HG03097 (cell line): ENCODE results near the gene GALNT15.

Source experiments
- ATAC-seq: cut with Tn5 transposase; IDR thresholded peaks from one replicate; pipeline ENCODE4 v1.9.1; 2021; ENCODE audit not compliant: unreplicated experiment, low FRiP score

GALNT15 gene

DNA sequence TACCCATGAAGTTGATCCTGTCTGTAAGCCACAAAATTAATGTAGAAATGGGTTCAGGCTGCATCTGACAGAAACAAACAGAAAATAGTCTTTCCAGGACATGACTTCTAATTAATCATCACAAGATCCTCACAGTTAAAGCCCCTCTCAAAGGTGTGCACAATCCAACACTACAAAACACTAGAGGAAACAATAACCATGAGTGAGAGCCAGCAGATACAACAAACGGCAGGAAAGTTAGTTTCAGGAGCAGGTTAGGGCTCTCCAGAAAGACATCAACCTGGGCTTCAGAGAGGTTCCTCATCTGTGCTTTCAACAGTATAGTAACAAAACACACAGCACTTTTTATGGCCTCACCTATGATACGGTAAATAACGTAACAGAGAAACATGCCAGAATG, 47.5 kb downstream of the GALNT15 start:
- ATAC-seq = no peak

DNA sequence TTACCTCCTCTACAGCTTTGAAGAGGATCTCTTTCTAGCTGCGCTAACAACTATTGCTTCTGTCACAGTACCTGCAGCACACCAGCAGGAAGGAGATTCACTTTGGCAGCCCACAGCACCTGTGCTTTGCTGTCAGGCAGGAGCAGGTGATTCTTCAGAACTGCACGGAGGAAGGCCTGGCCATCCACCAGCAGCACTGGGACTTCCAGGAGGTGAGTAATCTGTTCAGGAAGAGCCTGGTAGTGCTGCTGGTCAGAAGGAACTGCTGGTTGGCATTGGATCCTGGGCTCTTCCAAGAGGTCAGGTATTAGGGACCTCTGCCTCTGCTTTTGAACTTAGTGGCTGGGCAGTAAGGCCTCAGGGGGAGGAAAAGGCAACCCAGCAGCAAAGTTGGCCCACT, 48.1 kb downstream of the GALNT15 start:
- no peak for ATAC-seq

DNA sequence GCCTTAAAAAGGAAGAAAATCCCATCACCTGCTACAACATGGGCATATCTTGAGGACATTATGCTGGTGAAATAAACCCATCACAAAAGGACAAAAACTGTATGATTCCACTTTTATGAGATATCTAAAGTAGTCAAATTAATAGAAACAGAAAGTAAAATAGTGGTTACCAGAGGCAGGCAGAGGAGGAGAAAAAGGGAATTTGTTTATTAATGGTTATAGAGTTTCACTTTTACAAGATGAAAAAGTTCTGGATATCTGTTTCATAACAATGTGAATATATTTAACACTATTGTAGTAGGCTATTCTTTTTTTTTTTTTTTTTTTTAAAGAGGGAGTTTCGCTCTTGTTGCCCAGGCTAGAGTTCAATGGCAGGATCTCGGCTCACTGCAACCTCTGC, 49.8 kb downstream of the GALNT15 start:
- ATAC-seq = no peak

DNA sequence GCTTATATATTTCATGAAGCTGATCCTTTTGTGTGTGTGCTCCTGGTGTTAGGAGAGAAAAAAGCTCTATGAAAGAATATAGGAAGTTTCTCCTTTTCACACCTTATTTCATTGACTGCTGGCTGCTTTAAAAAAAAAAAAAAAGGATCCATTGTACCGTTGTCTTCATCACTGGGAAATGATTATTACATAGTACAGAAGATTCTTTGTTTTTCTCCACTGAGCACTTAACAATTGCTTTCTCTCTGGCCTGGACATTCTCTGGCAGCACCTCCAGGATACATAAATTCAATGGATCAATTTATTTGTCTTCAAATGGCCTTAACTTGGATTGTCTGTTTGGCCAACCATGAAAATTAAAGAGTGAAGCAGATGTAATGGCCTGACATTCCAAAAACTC, 53.1 kb downstream of the GALNT15 start:
- ATAC-seq = no peak

DNA sequence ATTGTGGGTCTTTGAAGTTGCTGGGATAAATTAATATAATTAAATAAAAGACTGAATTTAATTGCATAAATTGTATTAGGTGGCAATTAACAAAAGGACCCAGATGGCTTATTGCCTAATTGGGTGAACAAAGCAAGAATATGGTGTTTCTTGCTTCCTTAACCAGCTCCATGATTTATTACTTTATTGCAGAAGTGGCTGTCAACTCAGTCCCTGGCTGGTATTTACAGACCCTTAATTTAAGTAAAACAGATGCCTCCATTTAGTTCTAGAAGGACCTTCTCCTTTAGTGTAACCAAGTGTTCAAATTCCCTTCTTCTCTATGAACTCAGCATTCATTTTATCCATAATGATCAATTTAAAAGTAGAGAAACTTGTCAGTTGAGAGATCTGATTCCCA, 55.2 kb downstream of the GALNT15 start:
- ATAC-seq = no peak

DNA sequence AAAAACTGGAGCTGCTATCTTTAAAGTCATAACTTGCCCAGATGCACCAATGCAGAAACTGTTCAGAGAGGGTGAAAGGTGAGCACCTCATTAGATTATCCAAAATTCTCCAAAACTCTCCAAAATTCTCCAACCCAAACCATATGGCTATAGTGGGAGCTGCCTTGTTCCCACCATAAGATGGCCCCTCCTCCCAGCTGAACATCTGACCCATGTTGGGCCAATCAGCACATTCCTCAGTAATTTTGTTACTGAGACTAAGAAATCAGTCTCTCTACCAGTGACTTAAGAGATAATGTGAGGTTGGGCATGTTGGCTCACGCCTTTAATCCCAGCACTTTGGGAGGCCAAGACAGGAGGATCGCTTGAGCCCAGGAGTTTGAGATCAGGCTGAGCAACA, 57.5 kb downstream of the GALNT15 start:
- ATAC-seq = no peak

DNA sequence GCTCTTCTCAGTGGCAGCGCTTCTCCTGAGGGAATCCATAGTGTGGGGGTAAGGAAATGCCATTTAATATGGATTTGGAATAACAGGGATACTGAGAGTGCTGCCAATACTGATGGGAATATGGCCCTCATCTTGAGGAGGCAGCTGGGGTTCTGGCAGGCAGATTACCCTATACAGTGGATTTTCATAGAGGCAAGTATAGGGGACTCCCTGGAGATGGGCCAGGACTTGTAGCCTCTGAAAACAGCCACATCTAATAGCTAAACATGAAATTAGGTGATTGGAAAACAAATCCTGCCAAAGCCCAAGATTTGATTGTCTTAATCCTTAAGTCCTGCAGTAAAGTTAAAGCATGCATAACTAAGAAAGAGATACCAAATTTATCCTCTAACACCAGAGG, 59.3 kb downstream of the GALNT15 start:
- no peak for ATAC-seq

DNA sequence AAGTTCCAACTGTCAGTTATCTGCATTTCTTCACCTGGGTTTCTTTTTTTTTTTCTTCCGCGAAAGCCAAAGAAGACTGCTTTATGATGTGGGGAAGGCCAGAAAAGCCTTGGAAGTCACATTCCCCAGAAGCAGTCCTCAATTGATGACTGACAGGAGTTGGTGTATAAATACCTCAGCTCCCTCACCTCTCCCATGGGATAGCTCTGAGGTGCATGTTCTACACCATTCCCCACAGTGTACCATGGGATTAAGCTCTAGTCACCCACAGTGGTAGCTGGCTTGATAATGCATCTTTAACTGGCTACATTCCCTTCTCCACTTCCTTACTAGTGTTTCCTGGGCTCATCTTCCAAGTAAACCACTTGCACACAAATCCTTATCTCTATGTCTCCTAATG, 59.8 kb downstream of the GALNT15 start:
- no peak for ATAC-seq

DNA sequence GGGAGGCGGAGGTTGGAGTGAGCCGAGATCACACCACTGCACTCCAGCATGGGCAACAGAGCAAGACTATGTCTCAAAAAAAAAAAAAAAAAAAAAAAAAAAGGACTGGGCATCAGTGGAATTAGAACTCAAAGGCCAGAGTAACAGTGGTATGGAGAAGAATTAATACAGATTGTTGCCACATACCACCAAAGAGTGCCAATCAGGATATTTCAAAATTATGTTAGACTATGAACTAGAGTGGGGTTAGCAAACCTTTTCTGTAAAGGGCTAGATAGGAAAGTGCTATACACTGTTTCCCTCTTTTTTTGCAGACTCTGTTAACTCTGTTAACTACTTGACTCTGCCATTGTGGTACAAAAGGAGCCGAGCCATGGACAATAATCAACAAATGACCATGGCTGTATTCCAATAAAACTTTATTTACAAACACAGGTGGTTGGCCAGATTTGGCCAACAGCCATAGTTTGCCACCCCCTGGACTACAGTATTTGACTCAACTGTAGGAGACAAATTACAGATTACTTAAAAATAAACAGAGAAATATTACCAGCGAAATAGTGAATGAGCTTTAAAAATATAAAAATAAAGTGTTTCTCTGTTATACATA, 61.7 kb downstream of the GALNT15 start:
- ATAC-seq = no peak

DNA sequence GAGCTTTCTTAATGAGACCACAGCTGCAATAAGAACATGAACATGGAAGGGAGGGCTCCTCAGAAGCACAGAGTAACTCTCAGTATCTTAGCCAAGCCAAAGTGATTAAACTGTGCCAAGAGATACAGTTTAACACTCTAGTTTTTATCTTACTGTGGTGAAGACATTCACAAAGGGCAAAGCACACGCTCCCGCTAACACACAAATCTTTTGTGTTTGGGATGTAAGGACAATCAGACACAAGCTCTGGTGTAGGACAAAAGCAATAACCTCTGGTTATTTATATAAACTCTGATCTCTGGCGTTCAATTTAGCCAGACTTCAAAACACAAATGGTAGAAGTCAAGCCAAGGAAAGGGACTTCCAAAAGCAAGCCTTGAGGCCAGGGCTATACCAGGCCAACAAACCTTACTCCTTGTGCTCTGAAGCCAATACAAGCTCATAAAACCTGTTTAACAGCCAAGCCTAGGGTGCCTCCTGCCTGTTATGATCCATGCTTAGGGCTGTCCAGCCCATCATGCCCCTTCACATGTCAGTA, 62.4 kb downstream of the GALNT15 start:
- ATAC-seq = no peak

DNA sequence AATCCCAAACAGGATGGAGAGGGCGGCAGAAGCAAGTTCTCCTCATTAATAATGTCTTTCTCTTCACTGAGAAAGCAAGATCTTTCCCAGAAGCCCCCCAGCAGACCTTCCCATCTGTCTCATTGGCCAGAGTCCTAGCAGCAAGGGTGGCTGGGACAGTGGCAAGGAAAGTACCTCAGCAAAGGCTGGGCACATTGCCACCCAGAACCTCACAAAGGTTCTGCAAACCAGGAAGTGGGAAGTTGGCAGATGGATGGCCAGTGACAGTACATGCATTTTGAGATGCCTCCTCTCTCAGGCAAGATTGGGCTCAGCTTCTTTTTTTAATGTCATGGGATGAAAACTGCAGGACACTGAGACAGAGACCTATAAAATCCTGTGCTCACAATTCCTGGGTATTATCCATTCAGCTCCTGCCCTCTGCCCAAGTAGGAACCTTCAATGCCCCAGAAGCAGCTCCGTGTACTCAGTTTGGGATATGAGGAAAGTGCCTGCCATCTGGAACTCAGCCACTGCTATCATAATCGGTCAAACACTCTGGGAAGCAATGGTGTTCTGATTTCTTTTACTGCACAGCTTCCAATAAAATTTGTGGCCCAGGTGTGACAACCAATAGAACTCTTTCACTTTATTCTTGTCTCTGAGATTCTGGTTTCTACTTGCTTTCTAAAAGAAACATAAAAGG, 64.7 kb downstream of the GALNT15 start:
- ATAC-seq = no peak

DNA sequence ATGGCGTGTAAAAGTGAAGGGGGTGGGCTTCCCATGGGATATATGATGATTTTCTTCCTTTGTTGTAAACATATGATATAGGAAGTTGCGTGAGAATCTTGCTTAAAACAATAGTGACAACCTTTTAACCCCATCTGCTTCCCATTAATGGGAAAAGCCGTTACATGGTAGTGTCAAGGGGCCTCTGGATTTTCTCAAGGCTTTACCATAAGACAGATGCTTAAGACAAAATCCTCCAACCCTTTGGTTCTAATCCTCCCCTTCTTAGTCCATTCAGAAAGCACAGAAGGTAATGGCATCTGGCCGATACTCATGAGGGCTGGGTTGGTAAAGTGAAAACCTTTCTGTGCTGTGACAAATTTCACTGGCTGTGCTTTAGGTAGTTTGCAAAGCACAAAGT, 65.3 kb downstream of the GALNT15 start:
- ATAC-seq = no peak

DNA sequence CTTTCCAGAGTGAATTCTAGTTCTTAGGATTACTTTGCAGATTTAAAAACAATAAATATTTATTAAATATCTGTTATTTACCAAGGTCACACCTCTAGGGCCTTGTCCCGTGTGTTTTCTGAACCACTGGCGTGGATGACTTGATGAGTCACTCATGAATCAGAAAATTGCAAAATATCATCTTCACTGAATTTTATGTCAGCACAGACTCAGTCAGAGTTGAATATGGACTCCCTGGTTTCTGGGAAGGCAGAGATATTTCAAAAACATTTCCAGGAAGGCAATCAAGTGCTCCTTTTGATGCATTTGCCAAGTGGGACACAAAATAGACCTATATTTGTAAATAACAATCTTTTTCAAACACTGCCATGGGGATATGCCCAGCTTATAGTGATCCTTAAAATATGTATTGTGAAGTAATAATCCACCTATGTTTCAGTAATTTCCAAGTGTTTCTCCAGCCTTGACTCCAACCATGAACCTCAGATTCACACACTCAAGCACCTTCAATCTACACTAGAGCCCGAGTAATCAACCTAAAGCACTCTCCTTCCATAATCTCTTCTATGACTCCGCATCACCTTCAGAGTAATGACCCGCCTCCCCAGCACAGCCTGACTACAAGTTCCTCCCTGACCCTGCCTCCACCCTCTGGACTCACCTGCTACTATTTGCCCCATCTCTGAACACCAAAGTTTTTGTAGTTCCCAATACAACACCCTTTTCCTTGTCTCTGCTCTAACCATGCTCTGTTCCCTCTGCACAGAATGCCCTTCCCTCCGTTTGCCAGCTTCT, 65.9 kb downstream of the GALNT15 start:
- ATAC-seq = no peak

DNA sequence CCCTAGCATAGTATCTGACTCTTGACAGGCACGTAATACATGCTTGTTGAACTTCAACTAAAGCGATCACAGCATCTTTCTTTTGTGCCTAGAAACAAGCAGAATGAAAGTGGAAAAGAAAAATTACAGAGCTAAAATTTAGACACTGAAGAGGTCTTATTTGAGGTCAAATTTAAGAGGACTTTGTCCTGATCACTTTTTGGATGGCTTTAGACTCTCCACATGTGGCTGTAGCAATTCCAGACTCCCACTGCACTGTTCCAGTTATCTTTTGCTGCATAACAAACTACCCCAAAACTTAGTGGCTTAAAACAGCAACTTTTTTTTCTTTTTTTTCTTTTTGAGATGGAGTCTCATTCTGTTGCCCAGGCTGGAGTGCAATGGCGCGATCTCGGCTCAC, 66.7 kb downstream of the GALNT15 start:
- ATAC-seq = no peak

DNA sequence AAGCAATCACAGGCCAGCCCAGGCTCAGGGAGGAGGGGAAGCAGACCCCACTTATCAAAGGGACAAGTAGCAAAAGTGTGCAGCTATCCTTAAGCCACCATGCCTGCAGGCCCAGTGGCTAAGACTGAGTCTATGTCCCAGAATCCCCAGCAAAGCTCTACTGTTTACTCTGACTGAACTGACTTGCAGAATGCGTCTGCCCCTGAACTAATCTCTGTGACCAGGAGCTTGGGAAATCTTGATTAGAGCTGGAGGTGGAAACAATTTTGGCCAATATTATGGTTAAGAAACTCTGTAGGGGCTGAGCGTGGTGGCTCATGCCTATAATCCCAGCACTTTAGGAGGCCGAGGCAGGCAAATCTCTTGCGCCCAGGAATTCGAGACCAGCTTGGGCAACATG, 67.7 kb downstream of the GALNT15 start:
- no peak for ATAC-seq

DNA sequence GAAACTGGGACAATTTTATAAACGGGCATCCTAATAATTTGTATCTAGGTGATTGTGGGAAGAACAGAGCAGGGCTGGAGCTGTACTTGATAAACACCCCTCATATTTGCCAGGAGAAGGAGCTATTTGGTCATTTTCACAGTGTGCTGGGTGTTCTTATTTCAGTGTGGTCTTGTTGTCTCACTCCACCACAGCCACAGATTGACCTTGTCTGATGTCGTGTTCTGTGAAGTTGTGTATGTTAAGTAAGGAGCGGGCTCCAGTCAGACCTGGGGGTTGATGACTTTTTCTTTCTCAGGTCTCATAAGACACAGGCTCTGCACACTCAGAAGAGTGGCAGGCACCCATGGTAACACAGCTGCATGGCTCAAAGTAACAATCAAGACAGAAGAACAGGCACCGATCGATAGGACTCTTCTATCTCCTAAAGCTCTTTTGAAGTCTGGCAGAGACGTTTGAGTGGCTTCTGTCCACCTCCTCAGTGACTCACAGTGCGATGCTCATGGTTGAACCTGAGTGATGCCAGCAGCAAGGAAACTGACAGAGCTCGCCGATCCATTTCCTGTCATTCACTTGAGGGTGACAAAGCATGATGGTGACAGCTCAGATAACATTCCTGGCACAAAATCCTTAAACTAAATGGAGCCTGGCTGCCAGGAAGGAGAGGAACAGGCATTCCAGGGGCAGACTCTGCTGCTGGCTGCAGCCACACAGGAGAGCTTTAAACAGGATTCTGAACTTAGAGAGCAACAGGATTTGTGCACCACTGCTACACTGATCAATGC, 69.4 kb downstream of the GALNT15 start:
- no peak for ATAC-seq

DNA sequence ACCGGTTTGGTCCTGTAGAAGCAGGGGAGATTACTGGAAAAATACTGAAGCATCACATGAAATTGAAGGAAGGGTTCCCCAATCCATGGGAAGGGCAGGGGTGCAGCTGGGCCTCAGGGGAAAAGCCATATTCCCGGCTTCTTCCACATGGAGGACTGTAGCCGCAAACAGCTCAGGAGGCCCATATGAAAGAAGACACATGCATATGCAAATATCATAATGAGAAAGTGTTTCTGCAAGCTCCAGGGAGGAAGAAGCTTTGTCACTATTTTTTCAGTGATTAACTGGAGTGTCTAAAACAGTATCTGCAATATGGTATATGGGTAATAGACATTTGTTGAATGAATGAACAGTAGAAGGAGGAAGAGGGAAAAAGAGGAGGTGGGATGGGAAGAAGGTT, 71.1 kb downstream of the GALNT15 start:
- no peak for ATAC-seq

DNA sequence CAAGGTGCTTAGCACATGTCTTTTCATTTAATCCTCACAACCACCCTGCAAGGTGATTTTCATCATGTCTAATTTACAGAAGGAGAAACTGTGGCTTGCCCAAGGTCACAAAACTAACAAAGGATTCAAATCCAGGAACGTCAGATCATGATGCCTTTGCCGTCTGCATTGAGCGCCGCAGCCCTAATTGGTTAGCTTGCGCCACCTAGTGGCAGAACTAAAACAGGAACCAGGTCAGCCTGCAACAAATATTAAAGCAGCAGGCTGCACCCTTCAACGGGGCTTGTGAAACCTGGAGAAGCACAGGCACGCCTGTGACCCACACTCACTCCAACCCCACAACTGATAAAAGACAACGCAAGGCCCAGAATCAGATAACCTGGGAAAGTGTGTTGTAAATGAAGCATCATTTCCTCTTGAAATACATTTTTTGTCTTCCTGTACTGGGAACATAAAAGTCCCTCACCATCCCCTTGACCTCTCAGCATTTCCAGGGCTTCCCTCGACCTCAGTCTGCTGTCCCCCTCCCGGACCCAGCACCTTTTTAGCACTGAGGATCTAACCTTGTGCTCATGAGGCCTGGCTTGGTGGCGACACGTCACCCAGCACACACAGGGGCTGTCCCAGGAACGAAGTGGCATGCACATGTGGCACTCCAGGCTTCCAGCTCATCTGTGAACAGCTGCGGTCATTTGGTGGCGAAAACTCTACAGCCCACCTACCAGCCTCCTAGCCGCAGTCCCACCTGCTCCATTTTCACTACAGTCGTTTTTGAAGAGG, 73.0 kb downstream of the GALNT15 start:
- ATAC-seq = peak; percentile 67

DNA sequence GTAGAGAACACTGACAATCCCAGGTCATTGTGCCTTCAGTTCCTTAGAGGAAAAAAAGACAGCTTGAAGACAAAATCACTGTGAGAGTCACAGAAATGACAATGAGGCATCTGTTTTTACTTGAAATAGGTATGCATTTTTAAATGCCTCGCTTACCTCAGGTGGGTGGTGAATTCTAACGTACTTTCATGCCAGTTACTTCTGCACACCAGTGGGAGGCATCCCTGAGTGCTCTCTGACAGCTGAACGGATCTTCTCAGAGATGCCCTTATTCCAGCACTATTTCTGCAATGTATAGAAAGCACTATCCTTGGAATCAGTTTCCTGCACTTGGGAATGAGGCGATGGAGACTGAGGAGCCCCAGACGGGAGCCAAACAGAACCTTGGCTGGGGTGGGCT, 74.1 kb downstream of the GALNT15 start:
- no peak for ATAC-seq

DNA sequence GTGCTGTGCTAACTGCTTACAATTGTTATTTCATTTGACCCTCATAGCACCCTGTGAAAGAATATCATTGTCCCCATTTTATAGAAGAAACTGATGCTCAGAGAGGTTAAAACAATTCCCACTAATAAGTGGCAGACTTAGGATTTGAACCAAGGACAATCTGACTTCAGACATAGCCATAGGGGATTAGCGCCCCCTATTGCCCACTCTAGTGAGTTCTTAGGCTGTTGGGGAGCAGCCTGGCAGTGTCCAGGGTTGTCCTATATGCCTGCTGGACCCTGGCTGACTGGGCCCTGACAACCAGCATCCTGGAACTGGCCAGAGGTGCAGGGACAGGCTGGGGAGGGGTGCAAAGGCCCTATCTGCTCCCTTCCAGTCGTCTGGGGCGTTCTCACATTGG, 74.9 kb downstream of the GALNT15 start:
- ATAC-seq = no peak
